ENCODE data around the gene ZMAT5. TPM values are rescaled to one million over a fixed set of nuclear protein-coding genes. Genes with fewer than 3 reads are reported as not detected.
"Not testable (repeated sequence)": the region's sequence is repeated elsewhere in the genome, so short reads cannot be mapped to it uniquely, and the experiment has no call there.

ZMAT5 gene
- total RNA-seq, 1 donor from 2014 or later = 22.6 TPM

DNA sequence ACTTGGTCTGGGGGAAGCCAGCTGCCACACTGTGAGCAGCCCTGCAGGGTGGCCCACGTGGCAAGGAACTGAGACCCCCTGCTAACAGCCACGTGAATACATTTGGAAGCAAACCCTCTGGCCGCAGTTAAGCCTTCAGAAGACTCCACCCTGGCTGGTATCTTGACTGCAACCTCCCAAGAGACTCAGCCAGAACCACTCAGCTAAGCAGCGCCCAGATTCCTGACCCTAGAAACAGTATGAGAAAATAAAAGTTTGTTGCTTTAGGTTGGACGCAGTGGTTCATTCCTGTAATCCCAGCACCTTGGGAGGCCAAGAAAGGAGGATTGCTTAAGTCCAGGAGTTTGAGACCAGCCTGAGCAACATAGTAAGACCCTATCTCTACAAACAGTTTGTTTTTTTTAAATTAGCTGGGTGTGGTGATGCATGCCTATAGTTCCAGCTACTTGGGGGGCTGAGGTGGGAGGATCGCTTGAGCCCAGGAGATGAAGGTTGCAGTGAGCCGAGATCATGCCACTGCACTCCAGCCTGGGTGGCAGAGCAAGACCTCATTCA is 8.7 kb downstream of the ZMAT5 start:
- intact Hi-C loops (cut with micrococcal nuclease) = no loop called here
- Mint-ChIP-seq H3K36me3 (ENCODE audit: low read depth) (no peaks in the 10 kb centered on the region), H3K4me1 (peaks cover 4% of the 10 kb centered on the region), H3K4me3 (no peak overlapping the region), H3K27ac (no peak overlapping the region), H3K9me3 (no peaks in the 10 kb centered on the region), H3K27me3 (no peaks in the 10 kb centered on the region)
- ATAC-seq (ENCODE audit: low read depth) (no peak), DNase-seq (no peak)
- ChIA-PET POLR2A (interaction anchor here (1.1 kb wide), 1 partner anchor 8 kb away, joined by 3 read pairs; no protein-coding TSS in a partner anchor), CTCF (no interaction called here)
- TF ChIP-seq, protein P1, sequence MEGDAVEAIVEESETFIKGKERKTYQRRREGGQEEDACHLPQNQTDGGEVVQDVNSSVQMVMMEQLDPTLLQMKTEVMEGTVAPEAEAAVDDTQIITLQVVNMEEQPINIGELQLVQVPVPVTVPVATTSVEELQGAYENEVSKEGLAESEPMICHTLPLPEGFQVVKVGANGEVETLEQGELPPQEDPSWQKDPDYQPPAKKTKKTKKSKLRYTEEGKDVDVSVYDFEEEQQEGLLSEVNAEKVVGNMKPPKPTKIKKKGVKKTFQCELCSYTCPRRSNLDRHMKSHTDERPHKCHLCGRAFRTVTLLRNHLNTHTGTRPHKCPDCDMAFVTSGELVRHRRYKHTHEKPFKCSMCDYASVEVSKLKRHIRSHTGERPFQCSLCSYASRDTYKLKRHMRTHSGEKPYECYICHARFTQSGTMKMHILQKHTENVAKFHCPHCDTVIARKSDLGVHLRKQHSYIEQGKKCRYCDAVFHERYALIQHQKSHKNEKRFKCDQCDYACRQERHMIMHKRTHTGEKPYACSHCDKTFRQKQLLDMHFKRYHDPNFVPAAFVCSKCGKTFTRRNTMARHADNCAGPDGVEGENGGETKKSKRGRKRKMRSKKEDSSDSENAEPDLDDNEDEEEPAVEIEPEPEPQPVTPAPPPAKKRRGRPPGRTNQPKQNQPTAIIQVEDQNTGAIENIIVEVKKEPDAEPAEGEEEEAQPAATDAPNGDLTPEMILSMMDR (IDR thresholded peaks at IDR 0.05) = no peak

DNA sequence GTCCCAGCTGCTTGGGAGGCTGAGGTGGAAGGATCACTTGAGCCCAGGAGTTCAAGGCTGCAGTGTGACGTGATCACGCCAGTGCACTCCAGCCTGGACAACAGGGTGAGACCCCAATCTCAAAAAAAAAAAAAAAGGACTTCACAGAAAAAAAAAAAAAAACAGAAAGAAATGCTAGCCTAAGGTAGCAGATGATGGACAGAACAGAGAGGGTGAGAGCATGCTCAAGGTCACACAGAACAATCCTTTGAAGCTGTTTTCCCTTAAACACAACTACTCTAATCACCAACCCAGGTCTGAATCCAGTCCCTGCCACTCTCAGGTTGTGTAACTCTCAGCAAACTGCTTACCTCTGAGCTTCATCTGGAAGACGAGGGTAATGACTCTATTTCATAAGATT is 9.7 kb downstream of the ZMAT5 start:
- DNase-seq (no peak), ATAC-seq (ENCODE audit: low read depth) (no peak)
- ChIA-PET CTCF (no interaction called here), POLR2A (interaction anchor here (0.6 to 1.1 kb wide), 2 partner anchors 9 to 85 kb away, joined by 3 read pairs; no protein-coding TSS in a partner anchor)
- Mint-ChIP-seq H3K9me3 (no peaks in the 10 kb centered on the region), H3K4me3 (no peak overlapping the region), H3K36me3 (ENCODE audit: low read depth) (no peaks in the 10 kb centered on the region), H3K27me3 (no peaks in the 10 kb centered on the region), H3K27ac (no peak overlapping the region), H3K4me1 (peaks cover 4% of the 10 kb centered on the region)
- TF ChIP-seq, protein P1 (IDR thresholded peaks at IDR 0.05) = no peak
- intact Hi-C loops (cut with micrococcal nuclease) = no loop called here

DNA sequence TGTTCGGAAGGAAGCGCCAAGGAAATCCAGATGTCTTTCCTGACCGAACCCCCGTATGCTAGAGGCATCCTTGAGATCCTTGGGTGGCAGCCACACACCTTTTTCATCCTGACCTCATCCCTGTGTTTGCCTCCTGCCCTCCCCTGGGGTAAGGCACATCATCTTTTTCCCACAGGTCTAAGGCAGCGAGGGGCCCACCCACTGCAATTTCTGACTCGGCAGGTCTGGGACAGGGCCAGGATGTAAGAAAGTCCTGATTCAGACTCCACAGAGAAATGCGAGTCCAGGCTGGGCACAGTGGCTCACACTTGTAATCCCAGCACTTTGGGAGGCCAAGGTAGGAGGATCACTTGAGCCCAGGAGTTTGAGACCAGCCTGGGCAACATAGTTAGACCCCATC is 10.5 kb downstream of the ZMAT5 start:
- H3K36me3 Mint-ChIP-seq (ENCODE audit: low read depth) = no peaks in the 10 kb centered on the region
- no peaks in the 10 kb centered on the region for H3K27me3 Mint-ChIP-seq
- DNase-seq (no peak), ATAC-seq (ENCODE audit: low read depth) (no peak)
- no peaks in the 10 kb centered on the region for H3K9me3 Mint-ChIP-seq
- H3K27ac Mint-ChIP-seq = no peak overlapping the region
- TF ChIP-seq, protein P1 (IDR thresholded peaks at IDR 0.05) = no peak
- H3K4me3 Mint-ChIP-seq = no peak overlapping the region
- ChIA-PET POLR2A (no interaction called here), CTCF (no interaction called here)
- intact Hi-C loops (cut with micrococcal nuclease) = no loop called here
- peaks cover 4% of the 10 kb centered on the region for H3K4me1 Mint-ChIP-seq

DNA sequence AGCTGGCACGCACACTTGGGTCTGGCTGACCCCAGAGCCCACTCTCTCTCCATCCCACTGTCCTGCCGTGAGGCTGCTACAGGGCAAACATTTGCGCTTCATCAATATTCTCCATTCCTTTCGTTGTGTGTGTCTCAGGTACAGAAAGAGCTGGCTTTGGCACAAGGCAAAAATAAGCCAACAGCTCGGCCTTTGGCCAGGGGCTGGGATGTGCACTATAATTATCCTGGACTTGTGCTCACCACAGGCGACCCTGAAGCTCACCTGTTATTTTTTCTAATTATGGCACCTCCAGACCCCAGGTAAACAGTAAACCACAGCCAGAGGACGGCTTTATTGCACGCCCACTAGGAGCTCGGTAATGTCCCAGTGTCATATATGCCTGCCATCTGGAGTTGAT is 10.9 kb downstream of the ZMAT5 start:
- CTCF ChIA-PET = no interaction called here
- DNase-seq (no peak), ATAC-seq (ENCODE audit: low read depth) (no peak)
- peaks cover 4% of the 10 kb centered on the region for H3K4me1 Mint-ChIP-seq
- no peak overlapping the region for H3K27ac Mint-ChIP-seq
- H3K27me3 Mint-ChIP-seq = no peaks in the 10 kb centered on the region
- H3K36me3 Mint-ChIP-seq (ENCODE audit: low read depth) = no peaks in the 10 kb centered on the region
- no peaks in the 10 kb centered on the region for H3K9me3 Mint-ChIP-seq
- TF ChIP-seq, protein P1 (IDR thresholded peaks at IDR 0.05) = no peak
- no peak overlapping the region for H3K4me3 Mint-ChIP-seq
- POLR2A ChIA-PET = no interaction called here
- intact Hi-C loops (cut with micrococcal nuclease) = no loop called here

DNA sequence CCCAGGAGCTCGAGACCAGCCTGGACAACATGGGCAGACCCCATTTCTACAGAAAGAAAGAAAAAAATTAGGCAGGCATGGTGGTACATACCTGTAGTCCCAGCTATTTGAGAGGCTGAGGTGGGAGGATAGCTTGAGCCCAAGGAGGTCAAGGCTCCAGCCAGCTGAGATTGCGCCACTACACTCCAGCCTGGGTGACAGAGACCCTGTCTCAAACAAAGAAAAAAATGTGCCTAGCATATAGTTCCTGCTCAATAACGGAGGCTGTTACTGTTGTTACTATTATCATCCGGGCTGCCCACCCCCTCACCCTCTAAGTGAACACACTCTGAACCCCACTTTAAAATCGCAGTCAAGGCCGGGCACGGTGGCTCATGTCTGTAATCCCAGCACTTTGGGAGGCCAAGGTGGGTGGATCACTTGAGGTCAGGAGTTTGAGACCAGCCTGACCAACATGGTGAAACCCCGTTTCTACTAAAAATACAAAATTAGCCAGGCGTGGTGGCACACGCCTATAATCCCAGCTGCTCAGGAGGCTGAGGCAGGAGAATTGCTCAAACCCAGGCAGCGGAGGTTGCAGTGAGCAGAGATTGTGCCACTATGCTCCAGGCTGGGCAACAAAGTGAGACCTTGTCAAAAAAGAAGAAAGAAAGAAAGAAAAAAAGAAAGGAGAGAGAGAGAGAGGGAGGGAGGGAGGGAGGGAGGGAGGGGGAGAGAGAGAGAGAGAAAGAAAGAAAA is 12.0 kb downstream of the ZMAT5 start:
- POLR2A ChIA-PET; H3K27me3 Mint-ChIP-seq; ATAC-seq (ENCODE audit: low read depth); H3K36me3 Mint-ChIP-seq (ENCODE audit: low read depth); intact Hi-C loops (cut with micrococcal nuclease); DNase-seq; H3K4me3 Mint-ChIP-seq; H3K4me1 Mint-ChIP-seq; CTCF ChIA-PET; H3K9me3 Mint-ChIP-seq; H3K27ac Mint-ChIP-seq: not testable (repeated sequence)

All from activated B cell treated with CpG ODN at 0.5 μM for 24 hours (primary cell).